Ovary (tissue), 3 donors: Measurements from ENCODE around the gene SLC2A6.

Experiments
- EP300 ChIP-seq: sonication (generic); formaldehyde crosslinking; IDR thresholded peaks from one replicate; pipeline ENCODE4 v1.6.1; 2017; ENCODE audit warnings: antibody characterized with exemption
- TF ChIP-seq, protein P1 (sequence below), 3 donors: fragments of 450-650 bp in 2 of 3; fragments of 200-600 bp in 1 of 3; IDR thresholded peaks; one replicate each; pipeline versions ENCODE4 v1.5.1 to v1.8.0; 2016 to 2022; ENCODE audit warnings: antibody characterized with exemption in 3 of 3, mild to moderate bottlenecking in 1 of 3
- donor health status: DM: no; HTN: no; CAD: no.

DNA sequence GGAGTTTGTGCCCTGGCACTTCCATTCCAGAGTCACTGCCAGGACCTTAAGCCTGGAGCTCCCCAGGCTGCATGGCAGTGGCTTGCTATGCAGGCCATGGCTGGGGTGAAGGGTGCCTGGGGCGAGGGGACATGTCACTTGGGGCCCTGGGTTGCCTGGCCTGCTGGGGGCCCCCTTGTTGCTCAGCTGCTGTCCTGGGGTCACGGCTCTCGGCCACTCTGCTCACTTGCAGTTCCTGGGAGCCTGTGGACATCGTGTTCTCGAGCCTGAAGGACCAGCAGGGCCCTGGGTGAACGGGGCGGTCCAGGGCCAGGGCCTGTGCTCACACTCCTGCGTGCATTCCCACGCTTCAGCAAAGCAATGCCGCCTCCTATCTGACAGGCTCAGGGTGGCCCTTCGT is 14.5 kb upstream of the SLC2A6 start:
- TF ChIP-seq, protein P1, sequence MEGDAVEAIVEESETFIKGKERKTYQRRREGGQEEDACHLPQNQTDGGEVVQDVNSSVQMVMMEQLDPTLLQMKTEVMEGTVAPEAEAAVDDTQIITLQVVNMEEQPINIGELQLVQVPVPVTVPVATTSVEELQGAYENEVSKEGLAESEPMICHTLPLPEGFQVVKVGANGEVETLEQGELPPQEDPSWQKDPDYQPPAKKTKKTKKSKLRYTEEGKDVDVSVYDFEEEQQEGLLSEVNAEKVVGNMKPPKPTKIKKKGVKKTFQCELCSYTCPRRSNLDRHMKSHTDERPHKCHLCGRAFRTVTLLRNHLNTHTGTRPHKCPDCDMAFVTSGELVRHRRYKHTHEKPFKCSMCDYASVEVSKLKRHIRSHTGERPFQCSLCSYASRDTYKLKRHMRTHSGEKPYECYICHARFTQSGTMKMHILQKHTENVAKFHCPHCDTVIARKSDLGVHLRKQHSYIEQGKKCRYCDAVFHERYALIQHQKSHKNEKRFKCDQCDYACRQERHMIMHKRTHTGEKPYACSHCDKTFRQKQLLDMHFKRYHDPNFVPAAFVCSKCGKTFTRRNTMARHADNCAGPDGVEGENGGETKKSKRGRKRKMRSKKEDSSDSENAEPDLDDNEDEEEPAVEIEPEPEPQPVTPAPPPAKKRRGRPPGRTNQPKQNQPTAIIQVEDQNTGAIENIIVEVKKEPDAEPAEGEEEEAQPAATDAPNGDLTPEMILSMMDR (IDR thresholded peaks at IDR 0.05) = no peak
- TF ChIP-seq EP300 = no peak
